ENCODE data around the gene HBP1.

Gene HBP1

GRCh38 chr7:107147464-107148393 lies 21.1 kb upstream of the HBP1 start:
- DNase-seq (ENCODE audit: low read depth, low spot score) = no peak
- POLR2A ChIA-PET = no interaction called here
- TF ChIP-seq, protein P1, sequence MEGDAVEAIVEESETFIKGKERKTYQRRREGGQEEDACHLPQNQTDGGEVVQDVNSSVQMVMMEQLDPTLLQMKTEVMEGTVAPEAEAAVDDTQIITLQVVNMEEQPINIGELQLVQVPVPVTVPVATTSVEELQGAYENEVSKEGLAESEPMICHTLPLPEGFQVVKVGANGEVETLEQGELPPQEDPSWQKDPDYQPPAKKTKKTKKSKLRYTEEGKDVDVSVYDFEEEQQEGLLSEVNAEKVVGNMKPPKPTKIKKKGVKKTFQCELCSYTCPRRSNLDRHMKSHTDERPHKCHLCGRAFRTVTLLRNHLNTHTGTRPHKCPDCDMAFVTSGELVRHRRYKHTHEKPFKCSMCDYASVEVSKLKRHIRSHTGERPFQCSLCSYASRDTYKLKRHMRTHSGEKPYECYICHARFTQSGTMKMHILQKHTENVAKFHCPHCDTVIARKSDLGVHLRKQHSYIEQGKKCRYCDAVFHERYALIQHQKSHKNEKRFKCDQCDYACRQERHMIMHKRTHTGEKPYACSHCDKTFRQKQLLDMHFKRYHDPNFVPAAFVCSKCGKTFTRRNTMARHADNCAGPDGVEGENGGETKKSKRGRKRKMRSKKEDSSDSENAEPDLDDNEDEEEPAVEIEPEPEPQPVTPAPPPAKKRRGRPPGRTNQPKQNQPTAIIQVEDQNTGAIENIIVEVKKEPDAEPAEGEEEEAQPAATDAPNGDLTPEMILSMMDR (IDR thresholded peaks at IDR 0.05; ENCODE audit: insufficient read depth, low read length, missing control alignments) = peak; percentile 66
- no peak overlapping the region for H3K4me3 ChIP-seq (ENCODE audit: low read depth, low read length)
- CTCF ChIA-PET = interaction anchor here (0.7 to 9.5 kb wide), 34 partner anchors 9 to 970 kb away, joined by 3 to 340 read pairs (median 4); partner anchors contain the start of gene HBP1

- ChIA-PET CTCF (interaction anchor here (1.0 to 9.5 kb wide), 15 partner anchors 14 to 971 kb away, joined by 3 to 340 read pairs (median 6); partner anchors contain the start of gene HBP1), POLR2A (no interaction called here)
- no peak for DNase-seq (ENCODE audit: low read depth, low spot score)
- H3K4me3 ChIP-seq (ENCODE audit: low read depth, low read length) = no peak overlapping the region
- TF ChIP-seq, protein P1 (IDR thresholded peaks at IDR 0.05; ENCODE audit: insufficient read depth, low read length, missing control alignments) = no peak
Measured at GRCh38 chr7:107148721-107149120, 20.1 kb upstream of the HBP1 start.

DNA sequence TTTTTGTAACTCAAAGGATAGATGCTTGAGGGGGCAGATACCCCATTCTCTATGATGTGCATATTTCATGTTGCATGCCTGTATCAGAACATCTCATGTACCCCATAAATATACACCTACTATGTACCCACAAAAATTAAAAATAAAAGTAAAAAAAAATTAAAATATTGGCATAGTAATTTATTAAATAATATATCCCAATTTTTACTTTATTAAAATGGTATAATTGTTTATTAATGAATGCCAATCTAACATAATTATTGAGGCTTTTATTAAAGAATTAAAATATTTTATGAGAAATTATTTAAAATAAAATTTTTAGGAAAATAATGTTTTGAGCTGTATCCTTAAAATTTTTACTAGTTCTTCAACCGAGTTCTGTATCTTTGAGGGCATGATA lies 18.9 kb upstream of the HBP1 start:
- ChIA-PET POLR2A (no interaction called here), CTCF (interaction anchor here (0.7 to 9.5 kb wide), 20 partner anchors 15 to 973 kb away, joined by 3 to 340 read pairs (median 4); partner anchors contain the start of gene HBP1)
- TF ChIP-seq, protein P1 (IDR thresholded peaks at IDR 0.05; ENCODE audit: insufficient read depth, low read length, missing control alignments) = no peak
- no peak for DNase-seq (ENCODE audit: low read depth, low spot score)
- H3K4me3 ChIP-seq (ENCODE audit: low read depth, low read length) = no peak overlapping the region

- POLR2A ChIA-PET = no interaction called here
Measured at GRCh38 chr7:107150375-107151073, 18.3 kb upstream of the HBP1 start.

GRCh38 chr7:107151538-107151937 lies 17.3 kb upstream of the HBP1 start:
- H3K4me3 ChIP-seq (ENCODE audit: low read depth, low read length) = no peak overlapping the region
- ChIA-PET POLR2A (interaction anchor here (1.0 kb wide), 1 partner anchor 17 kb away, joined by 3 read pairs; the partner anchor contains the start of gene HBP1), CTCF (interaction anchor here (1.1 to 9.5 kb wide), 7 partner anchors 14 to 372 kb away, joined by 3 to 340 read pairs (median 113); partner anchors contain the start of gene HBP1)
- no peak for DNase-seq (ENCODE audit: low read depth, low spot score)
- TF ChIP-seq, protein P1 (IDR thresholded peaks at IDR 0.05; ENCODE audit: insufficient read depth, low read length, missing control alignments) = no peak

More at GRCh38 chr7:107150375-107151073, 18.3 kb upstream of the HBP1 start:
- no peak for DNase-seq (ENCODE audit: low read depth, low spot score)
- CTCF ChIA-PET = interaction anchor here (0.6 to 9.5 kb wide), 25 partner anchors 15 to 974 kb away, joined by 3 to 340 read pairs (median 3); partner anchors contain the start of gene HBP1
- TF ChIP-seq, protein P1 (IDR thresholded peaks at IDR 0.05; ENCODE audit: insufficient read depth, low read length, missing control alignments) = peak; percentile 41
- no peak overlapping the region for H3K4me3 ChIP-seq (ENCODE audit: low read depth, low read length)
